WTC11 (cell line): Measurements from ENCODE around the gene ZIC4. TPM values are rescaled to one million over a fixed set of nuclear protein-coding genes. Genes with fewer than 3 reads are reported as not detected.

Experiments
- ATAC-seq: fragments of 200-7000 bp; cut with Tn5 transposase; 2 replicates; pipeline ENCODE4 v1.10.0; 2021; ENCODE audit warnings: mild to moderate bottlenecking, moderate library complexity
- CTCF ChIA-PET: fragments of 300-600 bp; sonication (Branson Sonifier 250); formaldehyde crosslinking; loops from one replicate; lab custom pipeline; 2021; ENCODE audit warnings: antibody characterized with exemption; lab: Charles Lee
- POLR2A ChIA-PET: fragments of 350-600 bp; sonication (Branson Sonifier 250); formaldehyde crosslinking; loops from one replicate; lab custom pipeline; 2021; ENCODE audit warnings: antibody characterized with exemption; lab: Charles Lee
- DNase-seq: peaks from one replicate; pipeline ENCODE4 v3.0.0; 2021; ENCODE audit warnings: low spot score
- H3K27ac Mint-ChIP-seq: 2 replicates; pipeline ENCODE4 v1.8.0; 2021; ENCODE audit warnings: mixed read lengths
- H3K27me3 Mint-ChIP-seq: 2 replicates; pipeline ENCODE4 v1.8.0; 2021; ENCODE audit warnings: low read depth, mild to moderate bottlenecking, moderate library complexity, mixed read lengths
- H3K36me3 Mint-ChIP-seq: 2 replicates; pipeline ENCODE4 v1.8.0; 2021; ENCODE audit warnings: mixed read lengths
- H3K4me1 Mint-ChIP-seq: 2 replicates; pipeline ENCODE4 v1.8.0; 2022; ENCODE audit warnings: mixed read lengths
- H3K4me3 Mint-ChIP-seq: 2 replicates; pipeline ENCODE4 v1.8.0; 2021; ENCODE audit warnings: mild to moderate bottlenecking, moderate library complexity, mixed read lengths
- H3K9me3 Mint-ChIP-seq: 2 replicates; pipeline ENCODE4 v1.8.0; 2021; ENCODE audit warnings: mixed read lengths
- CBFB ChIP-seq: sonication (generic); formaldehyde crosslinking; IDR thresholded peaks from 2 replicates; pipeline ENCODE4 v1.8.1; 2022; ENCODE audit warnings: mild to moderate bottlenecking, low read depth, missing genetic modification reagents
- IRF2 ChIP-seq: sonication (generic); formaldehyde crosslinking; IDR thresholded peaks from 2 replicates; pipeline ENCODE4 v1.8.0; 2022; ENCODE audit warnings: low read depth, missing genetic modification reagents, borderline replicate concordance
- NR2C2 ChIP-seq: sonication (generic); formaldehyde crosslinking; IDR thresholded peaks from 2 replicates; pipeline ENCODE4 v1.8.0; 2022; ENCODE audit warnings: mild to moderate bottlenecking, missing genetic modification reagents
- RORB ChIP-seq: fragments of 250-450 bp; sonication (Bioruptor Pico); IDR thresholded peaks from 2 replicates; pipeline ENCODE4 v1.9.0; 2021; ENCODE audit warnings: mild to moderate bottlenecking
- TEAD1 ChIP-seq: sonication (generic); formaldehyde crosslinking; IDR thresholded peaks from 2 replicates; pipeline ENCODE4 v1.8.0; 2022; ENCODE audit warnings: mild to moderate bottlenecking, missing genetic modification reagents
- ZNF396 ChIP-seq: fragments of 250-450 bp; sonication (Bioruptor Pico); IDR thresholded peaks from 2 replicates; pipeline ENCODE4 v1.8.0; 2021; ENCODE audit warnings: mild to moderate bottlenecking, moderate library complexity, borderline replicate concordance
- ZNF416 ChIP-seq: fragments of 250-450 bp; sonication (Bioruptor Pico); IDR thresholded peaks from 2 replicates; pipeline ENCODE4 v1.9.0; 2021; ENCODE audit warnings: mild to moderate bottlenecking, inconsistent platforms
- ZNF423 ChIP-seq: fragments of 250-450 bp; sonication (Bioruptor Pico); IDR thresholded peaks from 2 replicates; pipeline ENCODE4 v2.1.2; 2022; ENCODE audit warnings: mild to moderate bottlenecking, moderate library complexity
- total RNA-seq: library from RNA; stranded (reverse); gene quantifications from 3 replicates; pipeline ENCODE4 v1.2.3, GENCODE V29; 2021
- TF ChIP-seq, protein P1 (sequence below): sonication (generic); formaldehyde crosslinking; IDR thresholded peaks from 2 replicates; pipeline ENCODE4 v1.8.1; 2023; ENCODE audit warnings: mild to moderate bottlenecking, missing genetic modification reagents, moderate library complexity
- TF ChIP-seq, protein P2 (sequence below): fragments of 250-450 bp; sonication (Bioruptor Pico); IDR thresholded peaks from 2 replicates; pipeline ENCODE4 v1.9.0; 2021; ENCODE audit warnings: mild to moderate bottlenecking
- TF ChIP-seq, protein P3 (sequence below): sonication (generic); formaldehyde crosslinking; IDR thresholded peaks from 2 replicates; pipeline ENCODE4 v1.8.0; 2022; ENCODE audit warnings: mild to moderate bottlenecking, missing genetic modification reagents
- TF ChIP-seq, protein P4 (sequence below): sonication (generic); formaldehyde crosslinking; IDR thresholded peaks from 2 replicates; pipeline ENCODE4 v1.8.0; 2023; ENCODE audit warnings: mild to moderate bottlenecking, missing genetic modification reagents
- TF ChIP-seq, protein P5 (sequence below): sonication (generic); formaldehyde crosslinking; IDR thresholded peaks from 2 replicates; pipeline ENCODE4 v1.8.1; 2023; ENCODE audit warnings: mild to moderate bottlenecking, moderate library complexity, missing genetic modification reagents
- TF ChIP-seq, protein P6 (sequence below): sonication (generic); formaldehyde crosslinking; conservative IDR thresholded peaks from 2 replicates; pipeline ENCODE4 v1.8.1; 2022; ENCODE audit warnings: mild to moderate bottlenecking, missing genetic modification reagents
- TF ChIP-seq, protein P7 (sequence below): sonication (generic); formaldehyde crosslinking; IDR thresholded peaks from 2 replicates; pipeline ENCODE4 v1.8.1; 2022; ENCODE audit warnings: missing genetic modification reagents, borderline replicate concordance
- TF ChIP-seq, protein P8 (sequence below): sonication (generic); formaldehyde crosslinking; IDR thresholded peaks from 2 replicates; pipeline ENCODE4 v1.8.1; 2023; ENCODE audit warnings: mild to moderate bottlenecking, missing genetic modification reagents, borderline replicate concordance
- TF ChIP-seq, protein P9 (sequence below): sonication (generic); formaldehyde crosslinking; IDR thresholded peaks from 2 replicates; pipeline ENCODE4 v1.8.0; 2022; ENCODE audit warnings: mild to moderate bottlenecking, missing genetic modification reagents

The ZIC4 gene
- total RNA-seq, 1 experiment from 2014 or later, result 3.5 TPM

DNA sequence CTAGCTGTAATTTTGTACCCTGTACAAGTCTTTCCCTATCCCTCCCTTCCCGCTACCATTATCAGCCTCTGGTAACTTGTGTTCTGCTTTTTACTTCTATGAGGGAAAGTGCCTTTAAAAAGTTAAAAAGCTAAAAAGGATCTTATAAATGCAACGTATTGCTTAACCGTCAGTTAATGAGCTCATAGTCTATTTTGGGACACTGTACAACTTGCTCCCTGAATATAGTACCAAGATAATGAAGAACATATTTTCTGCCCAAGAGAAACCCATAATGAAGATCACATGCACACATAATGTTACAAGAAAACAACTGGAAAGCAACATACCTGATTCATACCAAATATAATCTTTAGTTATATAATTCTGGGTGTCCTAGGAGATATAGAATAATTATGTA, 25.4 kb upstream of the ZIC4 start:
- no peaks in the 10 kb centered on the region for H3K36me3 Mint-ChIP-seq

More for the DNA sequence above, 25.4 kb upstream of the ZIC4 start:
- CTCF ChIA-PET, result no interaction called here
- Mint-ChIP-seq H3K27me3 (peaks cover 2% of the 10 kb centered on the region; the same call in 1 of the 2 replicates), H3K4me3 (no peak overlapping the region), H3K4me1 (peaks cover 5% of the 10 kb centered on the region), H3K27ac (no peak overlapping the region), H3K9me3 (no peaks in the 10 kb centered on the region)
- DNase-seq, result no peak
- ATAC-seq, result no peak
- POLR2A ChIA-PET, result interaction anchor here (0.8 kb wide), 1 partner anchor 54 kb away, joined by 3 read pairs; no protein-coding TSS in a partner anchor
- TF ChIP-seq TEAD1 (CRISPR knock-in tag) (no peak), IRF2 (CRISPR knock-in tag) (no peak), ZNF396 (CRISPR knock-in tag) (no peak), NR2C2 (CRISPR knock-in tag) (no peak), ZNF416 (no peak), RORB (CRISPR knock-in tag) (no peak), CBFB (CRISPR knock-in tag) (no peak), ZNF423 (no peak)
- TF ChIP-seq, protein P1, sequence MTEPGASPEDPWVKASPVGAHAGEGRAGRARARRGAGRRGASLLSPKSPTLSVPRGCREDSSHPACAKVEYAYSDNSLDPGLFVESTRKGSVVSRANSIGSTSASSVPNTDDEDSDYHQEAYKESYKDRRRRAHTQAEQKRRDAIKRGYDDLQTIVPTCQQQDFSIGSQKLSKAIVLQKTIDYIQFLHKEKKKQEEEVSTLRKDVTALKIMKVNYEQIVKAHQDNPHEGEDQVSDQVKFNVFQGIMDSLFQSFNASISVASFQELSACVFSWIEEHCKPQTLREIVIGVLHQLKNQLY (CRISPR knock-in tag), result no peak
- TF ChIP-seq, protein P2, sequence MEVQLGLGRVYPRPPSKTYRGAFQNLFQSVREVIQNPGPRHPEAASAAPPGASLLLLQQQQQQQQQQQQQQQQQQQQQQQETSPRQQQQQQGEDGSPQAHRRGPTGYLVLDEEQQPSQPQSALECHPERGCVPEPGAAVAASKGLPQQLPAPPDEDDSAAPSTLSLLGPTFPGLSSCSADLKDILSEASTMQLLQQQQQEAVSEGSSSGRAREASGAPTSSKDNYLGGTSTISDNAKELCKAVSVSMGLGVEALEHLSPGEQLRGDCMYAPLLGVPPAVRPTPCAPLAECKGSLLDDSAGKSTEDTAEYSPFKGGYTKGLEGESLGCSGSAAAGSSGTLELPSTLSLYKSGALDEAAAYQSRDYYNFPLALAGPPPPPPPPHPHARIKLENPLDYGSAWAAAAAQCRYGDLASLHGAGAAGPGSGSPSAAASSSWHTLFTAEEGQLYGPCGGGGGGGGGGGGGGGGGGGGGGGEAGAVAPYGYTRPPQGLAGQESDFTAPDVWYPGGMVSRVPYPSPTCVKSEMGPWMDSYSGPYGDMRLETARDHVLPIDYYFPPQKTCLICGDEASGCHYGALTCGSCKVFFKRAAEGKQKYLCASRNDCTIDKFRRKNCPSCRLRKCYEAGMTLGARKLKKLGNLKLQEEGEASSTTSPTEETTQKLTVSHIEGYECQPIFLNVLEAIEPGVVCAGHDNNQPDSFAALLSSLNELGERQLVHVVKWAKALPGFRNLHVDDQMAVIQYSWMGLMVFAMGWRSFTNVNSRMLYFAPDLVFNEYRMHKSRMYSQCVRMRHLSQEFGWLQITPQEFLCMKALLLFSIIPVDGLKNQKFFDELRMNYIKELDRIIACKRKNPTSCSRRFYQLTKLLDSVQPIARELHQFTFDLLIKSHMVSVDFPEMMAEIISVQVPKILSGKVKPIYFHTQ (CRISPR knock-in tag), result no peak
- TF ChIP-seq, protein P3, sequence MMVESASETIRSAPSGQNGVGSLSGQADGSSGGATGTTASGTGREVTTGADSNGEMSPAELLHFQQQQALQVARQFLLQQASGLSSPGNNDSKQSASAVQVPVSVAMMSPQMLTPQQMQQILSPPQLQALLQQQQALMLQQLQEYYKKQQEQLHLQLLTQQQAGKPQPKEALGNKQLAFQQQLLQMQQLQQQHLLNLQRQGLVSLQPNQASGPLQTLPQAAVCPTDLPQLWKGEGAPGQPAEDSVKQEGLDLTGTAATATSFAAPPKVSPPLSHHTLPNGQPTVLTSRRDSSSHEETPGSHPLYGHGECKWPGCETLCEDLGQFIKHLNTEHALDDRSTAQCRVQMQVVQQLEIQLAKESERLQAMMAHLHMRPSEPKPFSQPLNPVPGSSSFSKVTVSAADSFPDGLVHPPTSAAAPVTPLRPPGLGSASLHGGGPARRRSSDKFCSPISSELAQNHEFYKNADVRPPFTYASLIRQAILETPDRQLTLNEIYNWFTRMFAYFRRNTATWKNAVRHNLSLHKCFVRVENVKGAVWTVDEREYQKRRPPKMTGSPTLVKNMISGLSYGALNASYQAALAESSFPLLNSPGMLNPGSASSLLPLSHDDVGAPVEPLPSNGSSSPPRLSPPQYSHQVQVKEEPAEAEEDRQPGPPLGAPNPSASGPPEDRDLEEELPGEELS (CRISPR knock-in tag), result no peak
- TF ChIP-seq, protein P4, sequence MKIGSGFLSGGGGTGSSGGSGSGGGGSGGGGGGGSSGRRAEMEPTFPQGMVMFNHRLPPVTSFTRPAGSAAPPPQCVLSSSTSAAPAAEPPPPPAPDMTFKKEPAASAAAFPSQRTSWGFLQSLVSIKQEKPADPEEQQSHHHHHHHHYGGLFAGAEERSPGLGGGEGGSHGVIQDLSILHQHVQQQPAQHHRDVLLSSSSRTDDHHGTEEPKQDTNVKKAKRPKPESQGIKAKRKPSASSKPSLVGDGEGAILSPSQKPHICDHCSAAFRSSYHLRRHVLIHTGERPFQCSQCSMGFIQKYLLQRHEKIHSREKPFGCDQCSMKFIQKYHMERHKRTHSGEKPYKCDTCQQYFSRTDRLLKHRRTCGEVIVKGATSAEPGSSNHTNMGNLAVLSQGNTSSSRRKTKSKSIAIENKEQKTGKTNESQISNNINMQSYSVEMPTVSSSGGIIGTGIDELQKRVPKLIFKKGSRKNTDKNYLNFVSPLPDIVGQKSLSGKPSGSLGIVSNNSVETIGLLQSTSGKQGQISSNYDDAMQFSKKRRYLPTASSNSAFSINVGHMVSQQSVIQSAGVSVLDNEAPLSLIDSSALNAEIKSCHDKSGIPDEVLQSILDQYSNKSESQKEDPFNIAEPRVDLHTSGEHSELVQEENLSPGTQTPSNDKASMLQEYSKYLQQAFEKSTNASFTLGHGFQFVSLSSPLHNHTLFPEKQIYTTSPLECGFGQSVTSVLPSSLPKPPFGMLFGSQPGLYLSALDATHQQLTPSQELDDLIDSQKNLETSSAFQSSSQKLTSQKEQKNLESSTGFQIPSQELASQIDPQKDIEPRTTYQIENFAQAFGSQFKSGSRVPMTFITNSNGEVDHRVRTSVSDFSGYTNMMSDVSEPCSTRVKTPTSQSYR (CRISPR knock-in tag), result no peak
- TF ChIP-seq, protein P5, sequence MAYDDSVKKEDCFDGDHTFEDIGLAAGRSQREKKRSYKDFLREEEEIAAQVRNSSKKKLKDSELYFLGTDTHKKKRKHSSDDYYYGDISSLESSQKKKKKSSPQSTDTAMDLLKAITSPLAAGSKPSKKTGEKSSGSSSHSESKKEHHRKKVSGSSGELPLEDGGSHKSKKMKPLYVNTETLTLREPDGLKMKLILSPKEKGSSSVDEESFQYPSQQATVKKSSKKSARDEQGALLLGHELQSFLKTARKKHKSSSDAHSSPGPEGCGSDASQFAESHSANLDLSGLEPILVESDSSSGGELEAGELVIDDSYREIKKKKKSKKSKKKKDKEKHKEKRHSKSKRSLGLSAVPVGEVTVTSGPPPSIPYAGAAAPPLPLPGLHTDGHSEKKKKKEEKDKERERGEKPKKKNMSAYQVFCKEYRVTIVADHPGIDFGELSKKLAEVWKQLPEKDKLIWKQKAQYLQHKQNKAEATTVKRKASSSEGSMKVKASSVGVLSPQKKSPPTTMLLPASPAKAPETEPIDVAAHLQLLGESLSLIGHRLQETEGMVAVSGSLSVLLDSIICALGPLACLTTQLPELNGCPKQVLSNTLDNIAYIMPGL (CRISPR knock-in tag), result no peak
- TF ChIP-seq, protein P6, sequence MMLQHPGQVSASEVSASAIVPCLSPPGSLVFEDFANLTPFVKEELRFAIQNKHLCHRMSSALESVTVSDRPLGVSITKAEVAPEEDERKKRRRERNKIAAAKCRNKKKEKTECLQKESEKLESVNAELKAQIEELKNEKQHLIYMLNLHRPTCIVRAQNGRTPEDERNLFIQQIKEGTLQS (CRISPR knock-in tag), result no peak
- TF ChIP-seq, protein P7, sequence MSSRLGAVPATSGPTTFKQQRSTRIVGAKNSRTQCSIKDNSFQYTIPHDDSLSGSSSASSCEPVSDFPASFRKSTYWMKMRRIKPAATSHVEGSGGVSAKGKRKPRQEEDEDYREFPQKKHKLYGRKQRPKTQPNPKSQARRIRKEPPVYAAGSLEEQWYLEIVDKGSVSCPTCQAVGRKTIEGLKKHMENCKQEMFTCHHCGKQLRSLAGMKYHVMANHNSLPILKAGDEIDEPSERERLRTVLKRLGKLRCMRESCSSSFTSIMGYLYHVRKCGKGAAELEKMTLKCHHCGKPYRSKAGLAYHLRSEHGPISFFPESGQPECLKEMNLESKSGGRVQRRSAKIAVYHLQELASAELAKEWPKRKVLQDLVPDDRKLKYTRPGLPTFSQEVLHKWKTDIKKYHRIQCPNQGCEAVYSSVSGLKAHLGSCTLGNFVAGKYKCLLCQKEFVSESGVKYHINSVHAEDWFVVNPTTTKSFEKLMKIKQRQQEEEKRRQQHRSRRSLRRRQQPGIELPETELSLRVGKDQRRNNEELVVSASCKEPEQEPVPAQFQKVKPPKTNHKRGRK, result no peak
- TF ChIP-seq, protein P8, sequence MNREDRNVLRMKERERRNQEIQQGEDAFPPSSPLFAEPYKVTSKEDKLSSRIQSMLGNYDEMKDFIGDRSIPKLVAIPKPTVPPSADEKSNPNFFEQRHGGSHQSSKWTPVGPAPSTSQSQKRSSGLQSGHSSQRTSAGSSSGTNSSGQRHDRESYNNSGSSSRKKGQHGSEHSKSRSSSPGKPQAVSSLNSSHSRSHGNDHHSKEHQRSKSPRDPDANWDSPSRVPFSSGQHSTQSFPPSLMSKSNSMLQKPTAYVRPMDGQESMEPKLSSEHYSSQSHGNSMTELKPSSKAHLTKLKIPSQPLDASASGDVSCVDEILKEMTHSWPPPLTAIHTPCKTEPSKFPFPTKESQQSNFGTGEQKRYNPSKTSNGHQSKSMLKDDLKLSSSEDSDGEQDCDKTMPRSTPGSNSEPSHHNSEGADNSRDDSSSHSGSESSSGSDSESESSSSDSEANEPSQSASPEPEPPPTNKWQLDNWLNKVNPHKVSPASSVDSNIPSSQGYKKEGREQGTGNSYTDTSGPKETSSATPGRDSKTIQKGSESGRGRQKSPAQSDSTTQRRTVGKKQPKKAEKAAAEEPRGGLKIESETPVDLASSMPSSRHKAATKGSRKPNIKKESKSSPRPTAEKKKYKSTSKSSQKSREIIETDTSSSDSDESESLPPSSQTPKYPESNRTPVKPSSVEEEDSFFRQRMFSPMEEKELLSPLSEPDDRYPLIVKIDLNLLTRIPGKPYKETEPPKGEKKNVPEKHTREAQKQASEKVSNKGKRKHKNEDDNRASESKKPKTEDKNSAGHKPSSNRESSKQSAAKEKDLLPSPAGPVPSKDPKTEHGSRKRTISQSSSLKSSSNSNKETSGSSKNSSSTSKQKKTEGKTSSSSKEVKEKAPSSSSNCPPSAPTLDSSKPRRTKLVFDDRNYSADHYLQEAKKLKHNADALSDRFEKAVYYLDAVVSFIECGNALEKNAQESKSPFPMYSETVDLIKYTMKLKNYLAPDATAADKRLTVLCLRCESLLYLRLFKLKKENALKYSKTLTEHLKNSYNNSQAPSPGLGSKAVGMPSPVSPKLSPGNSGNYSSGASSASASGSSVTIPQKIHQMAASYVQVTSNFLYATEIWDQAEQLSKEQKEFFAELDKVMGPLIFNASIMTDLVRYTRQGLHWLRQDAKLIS (CRISPR knock-in tag), result no peak
- TF ChIP-seq, protein P9, sequence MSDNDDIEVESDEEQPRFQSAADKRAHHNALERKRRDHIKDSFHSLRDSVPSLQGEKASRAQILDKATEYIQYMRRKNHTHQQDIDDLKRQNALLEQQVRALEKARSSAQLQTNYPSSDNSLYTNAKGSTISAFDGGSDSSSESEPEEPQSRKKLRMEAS, result no peak
